ENCODE results near the gene HDGFL3.
"Not testable (repeated sequence)": the region's sequence is repeated elsewhere in the genome, so short reads cannot be mapped to it uniquely, and the experiment has no call there.

HDGFL3 gene

DNA sequence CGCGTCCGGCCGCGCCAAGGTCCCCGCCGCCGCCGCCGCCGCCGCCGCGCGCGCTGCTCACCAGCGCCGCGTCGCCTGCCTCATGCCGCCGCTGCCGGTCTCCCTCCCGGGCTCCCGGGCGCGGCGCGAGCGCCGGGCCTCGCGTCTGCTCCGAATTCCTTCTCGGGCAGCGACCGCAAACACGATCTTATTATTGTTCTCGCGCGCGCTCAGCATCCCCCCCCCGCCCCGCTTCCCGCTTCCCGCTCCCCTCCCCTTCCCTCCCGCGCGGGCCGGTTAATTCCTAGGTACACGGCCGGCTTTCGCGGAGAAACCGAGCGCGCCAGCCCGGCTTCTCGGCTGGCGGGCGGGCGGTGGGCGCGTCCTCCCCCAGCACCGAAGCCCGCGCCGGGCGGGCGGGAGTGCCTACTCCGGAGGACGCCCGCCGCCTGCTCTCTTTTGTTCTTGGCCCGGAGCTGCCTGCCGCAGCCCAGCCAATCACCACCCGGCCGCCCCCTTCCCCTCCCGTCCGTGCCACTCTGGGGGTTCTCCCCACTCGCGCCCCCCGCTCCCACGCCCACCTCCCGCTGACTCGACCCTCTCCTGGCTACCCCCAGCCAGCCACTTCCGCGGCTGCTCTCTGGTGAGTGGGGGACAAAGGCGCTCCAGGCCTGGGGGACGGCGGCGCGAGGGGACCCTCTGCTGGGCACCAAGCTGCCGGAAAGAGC is at the start of gene HDGFL3:
TSS of gene HDGFL3 (minus strand) at position 164 of the 707 bp plus-strand sequence. CDS start 409 bp downstream, outside the sequence.
- Mint-ChIP-seq H3K4me1 (peaks cover 5% of the 10 kb centered on the region), H3K9me3 (no peaks in the 10 kb centered on the region), H3K4me3 (peak within 1 kb of the TSS; percentile 79), H3K36me3 (ENCODE audit: insufficient read depth) (no peaks in the 10 kb centered on the region), H3K27me3 (peaks cover 35% of the 10 kb centered on the region), H3K27ac (ENCODE audit: low read depth) (no peak within 1 kb of the TSS)
- ATAC-seq (replicated peaks; ENCODE audit: extremely low read depth, poor library complexity, severe bottlenecking), result no peak
- DNase-seq (ENCODE audit: low spot score in 2 of 2), result no peak

DNA sequence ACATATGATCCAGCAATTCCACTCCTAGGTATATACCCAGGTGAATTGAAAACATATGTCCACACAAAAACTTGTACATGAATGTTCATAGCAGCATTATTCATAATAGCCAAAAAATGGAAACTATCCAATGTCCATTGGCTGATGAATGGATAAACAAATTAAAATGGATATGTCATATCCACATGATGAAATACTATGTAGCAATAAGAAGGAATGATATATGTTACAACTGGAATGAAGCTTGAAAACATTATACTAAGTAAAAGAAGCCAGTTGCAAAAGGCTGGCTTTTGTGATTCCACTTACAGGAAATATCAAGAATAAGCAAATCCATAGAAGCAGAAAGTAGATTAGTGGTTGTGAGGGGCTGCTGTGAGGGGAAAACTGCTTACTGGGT is 43.2 kb upstream of the HDGFL3 start:
- no peak overlapping the region for H3K27ac Mint-ChIP-seq (ENCODE audit: low read depth)
- H3K36me3 Mint-ChIP-seq (ENCODE audit: insufficient read depth), result peaks cover 3% of the 10 kb centered on the region
- no peaks in the 10 kb centered on the region for H3K4me1 Mint-ChIP-seq
- ATAC-seq (replicated peaks; ENCODE audit: extremely low read depth, poor library complexity, severe bottlenecking) (no peak), DNase-seq (ENCODE audit: low spot score in 2 of 2) (no peak)
- H3K27me3 Mint-ChIP-seq, result peaks cover 62% of the 10 kb centered on the region
- no peak overlapping the region for H3K4me3 Mint-ChIP-seq
- H3K9me3 Mint-ChIP-seq, result no peaks in the 10 kb centered on the region

DNA sequence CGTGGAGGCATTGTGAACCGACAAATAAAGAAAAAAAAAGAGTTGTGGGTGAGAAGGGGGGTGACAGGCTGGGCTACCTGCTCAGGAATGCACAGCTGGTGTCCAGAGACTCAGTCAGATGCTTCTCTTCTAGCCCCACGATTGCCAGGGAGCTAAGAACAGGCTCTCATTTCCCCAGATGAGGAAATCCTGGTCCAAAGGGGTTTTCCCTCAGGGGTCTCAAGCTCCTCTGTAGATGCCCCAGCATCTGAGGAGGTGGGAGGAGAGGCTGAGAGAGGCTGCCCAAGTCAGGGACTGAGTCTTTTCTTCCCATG is 41.4 kb upstream of the HDGFL3 start:
- Mint-ChIP-seq H3K9me3 (no peaks in the 10 kb centered on the region), H3K27ac (ENCODE audit: low read depth) (no peak overlapping the region), H3K4me3 (no peak overlapping the region), H3K27me3 (peaks cover 62% of the 10 kb centered on the region), H3K4me1 (no peaks in the 10 kb centered on the region), H3K36me3 (ENCODE audit: insufficient read depth) (peaks cover 3% of the 10 kb centered on the region)
- ATAC-seq (replicated peaks; ENCODE audit: extremely low read depth, poor library complexity, severe bottlenecking) (no peak), DNase-seq (ENCODE audit: low spot score in 2 of 2) (no peak)

DNA sequence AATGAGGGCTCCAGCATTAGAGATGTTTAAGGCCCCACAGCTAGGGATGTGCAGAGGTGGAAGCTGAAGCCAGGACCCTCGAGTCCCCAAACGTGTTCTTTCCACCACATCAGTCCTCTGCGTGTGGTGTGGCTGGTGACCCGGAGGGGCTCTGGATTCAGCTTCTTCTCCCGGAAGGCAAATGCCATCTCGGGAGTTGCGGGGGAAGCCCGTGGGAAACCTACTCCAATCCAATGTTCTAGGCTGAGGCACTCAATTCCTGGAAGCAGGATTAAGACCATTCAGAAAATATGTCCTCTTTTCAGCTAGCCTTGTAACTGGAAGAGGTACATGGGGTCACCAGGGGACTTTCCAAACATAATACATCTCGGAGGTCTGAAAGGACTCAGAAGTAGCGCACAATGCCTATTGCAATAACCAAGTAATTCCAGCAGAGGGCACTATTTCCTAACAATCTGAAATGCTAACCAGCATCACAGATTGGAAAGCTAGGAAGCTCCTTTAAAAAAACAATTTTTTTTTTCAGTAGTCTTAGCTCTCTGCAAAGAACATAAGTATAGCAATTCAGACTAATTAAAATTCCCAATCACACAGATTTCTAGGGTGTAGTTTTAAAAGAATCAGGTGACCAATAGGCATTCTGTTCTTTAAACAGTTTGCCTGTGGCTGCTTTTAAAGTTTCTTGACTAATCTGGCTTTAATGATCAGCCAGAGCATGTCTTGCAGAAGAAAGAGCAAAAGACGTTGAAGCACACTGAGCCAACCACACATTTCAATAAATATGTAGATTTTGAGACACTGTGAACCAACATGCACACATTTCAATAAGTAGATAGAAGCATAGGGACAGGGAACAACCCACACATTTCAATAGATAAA is 40.8 kb upstream of the HDGFL3 start:
- Mint-ChIP-seq H3K4me1 (no peaks in the 10 kb centered on the region), H3K27ac (ENCODE audit: low read depth) (no peak overlapping the region), H3K36me3 (ENCODE audit: insufficient read depth) (peaks cover 3% of the 10 kb centered on the region), H3K27me3 (peaks cover 62% of the 10 kb centered on the region), H3K9me3 (no peaks in the 10 kb centered on the region), H3K4me3 (no peak overlapping the region)
- ATAC-seq (replicated peaks; ENCODE audit: extremely low read depth, poor library complexity, severe bottlenecking), result no peak
- no peak for DNase-seq (ENCODE audit: low spot score in 2 of 2)

DNA sequence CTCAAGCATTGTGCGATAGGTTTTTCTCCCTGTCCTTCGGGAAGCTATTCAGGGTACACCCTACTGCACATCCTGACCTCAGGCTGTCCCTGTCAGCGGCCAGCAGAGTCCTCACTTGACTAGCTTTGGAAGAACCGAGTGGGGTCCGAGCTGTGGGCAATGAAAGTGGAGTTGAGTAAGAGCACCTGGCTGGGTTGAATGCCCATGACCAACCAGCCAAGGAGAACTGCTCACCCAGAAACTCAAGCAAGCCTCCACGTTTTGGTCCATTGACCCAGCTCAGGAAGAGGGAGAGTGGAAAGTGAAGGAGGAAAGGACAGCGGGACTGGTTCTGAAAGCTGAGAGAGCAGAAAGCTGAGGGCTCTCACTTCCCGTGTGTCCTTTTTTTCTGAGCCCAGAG is 36.0 kb upstream of the HDGFL3 start:
- H3K4me3 Mint-ChIP-seq, result no peak overlapping the region
- H3K36me3 Mint-ChIP-seq (ENCODE audit: insufficient read depth), result peaks cover 3% of the 10 kb centered on the region
- H3K27ac Mint-ChIP-seq (ENCODE audit: low read depth), result no peak overlapping the region

DNA sequence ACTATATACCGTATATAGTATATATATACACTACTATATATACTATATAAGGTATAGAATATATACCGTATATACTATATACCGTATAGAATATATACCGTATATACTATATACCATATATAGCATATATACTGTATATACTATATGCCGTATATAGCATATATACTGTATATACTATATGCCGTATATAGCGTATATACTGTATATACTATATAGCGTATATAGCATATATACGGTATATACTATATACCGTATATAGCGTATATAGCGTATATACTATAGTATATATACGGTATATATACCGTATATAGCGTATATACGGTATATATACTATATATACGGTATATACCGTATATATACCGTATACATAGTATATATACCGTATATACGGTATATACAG is 22.6 kb upstream of the HDGFL3 start:
- peaks cover 22% of the 10 kb centered on the region for H3K27me3 Mint-ChIP-seq
- H3K27ac Mint-ChIP-seq (ENCODE audit: low read depth), result no peak overlapping the region
- no peaks in the 10 kb centered on the region for H3K9me3 Mint-ChIP-seq
- H3K4me1 Mint-ChIP-seq, result peaks cover 8% of the 10 kb centered on the region
- no peak overlapping the region for H3K4me3 Mint-ChIP-seq
- DNase-seq (ENCODE audit: low spot score in 2 of 2) (no peak), ATAC-seq (replicated peaks; ENCODE audit: extremely low read depth, poor library complexity, severe bottlenecking) (no peak)
- no peaks in the 10 kb centered on the region for H3K36me3 Mint-ChIP-seq (ENCODE audit: insufficient read depth)

More for the DNA sequence above, 36.0 kb upstream of the HDGFL3 start:
- DNase-seq (ENCODE audit: low spot score in 2 of 2) (no peak), ATAC-seq (replicated peaks; ENCODE audit: extremely low read depth, poor library complexity, severe bottlenecking) (no peak)
- H3K27me3 Mint-ChIP-seq, result peaks cover 37% of the 10 kb centered on the region
- no peaks in the 10 kb centered on the region for H3K4me1 Mint-ChIP-seq
- H3K9me3 Mint-ChIP-seq, result no peaks in the 10 kb centered on the region

DNA sequence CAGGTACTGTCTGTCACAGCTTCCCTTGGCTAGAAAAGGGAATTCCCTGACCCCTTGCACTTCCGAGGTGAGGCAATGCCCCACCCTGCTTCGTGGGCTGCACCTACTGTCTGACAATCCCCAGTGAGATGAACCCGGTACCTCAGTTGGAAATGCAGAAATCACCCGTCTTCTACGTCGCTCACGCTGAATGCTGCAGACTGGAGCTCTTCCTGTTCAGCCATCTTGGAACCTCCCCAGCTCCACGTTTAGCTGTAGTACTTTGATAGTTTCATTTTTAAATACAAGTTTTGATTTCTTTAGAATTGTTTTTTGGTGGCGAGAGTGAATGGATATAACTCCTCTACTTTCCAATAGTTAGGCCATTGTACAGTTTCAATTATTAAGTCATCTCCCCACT is 17.8 kb upstream of the HDGFL3 start:
- DNase-seq (ENCODE audit: low spot score in 2 of 2) (no peak), ATAC-seq (replicated peaks; ENCODE audit: extremely low read depth, poor library complexity, severe bottlenecking) (no peak)
- no peak overlapping the region for H3K27ac Mint-ChIP-seq (ENCODE audit: low read depth)
- no peaks in the 10 kb centered on the region for H3K36me3 Mint-ChIP-seq (ENCODE audit: insufficient read depth)
- H3K4me1 Mint-ChIP-seq, result peaks cover 8% of the 10 kb centered on the region
- H3K4me3 Mint-ChIP-seq, result no peak overlapping the region
- peaks cover 44% of the 10 kb centered on the region for H3K27me3 Mint-ChIP-seq
- H3K9me3 Mint-ChIP-seq, result no peaks in the 10 kb centered on the region

DNA sequence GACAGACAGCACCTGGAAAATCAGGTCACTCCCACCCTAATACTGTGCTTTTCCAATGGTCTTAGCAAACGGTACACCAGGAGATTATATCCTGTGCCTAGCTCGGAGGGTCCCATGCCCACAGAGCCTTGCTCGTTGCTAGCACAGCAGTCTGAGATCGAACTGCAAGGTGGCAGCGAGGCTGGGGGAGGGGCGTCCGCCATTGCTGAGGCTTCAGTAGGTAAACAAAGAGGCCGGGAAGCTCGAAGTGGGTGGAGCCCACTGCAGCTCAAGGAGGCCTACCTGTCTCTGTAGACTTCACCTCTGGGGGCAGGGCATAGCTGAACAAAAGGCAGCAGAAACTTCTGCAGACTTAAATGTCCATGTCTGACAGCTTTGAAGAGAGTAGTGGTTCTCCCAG is 14.2 kb upstream of the HDGFL3 start:
- DNase-seq (ENCODE audit: low spot score in 2 of 2); H3K4me1 Mint-ChIP-seq; H3K9me3 Mint-ChIP-seq; H3K4me3 Mint-ChIP-seq; H3K36me3 Mint-ChIP-seq (ENCODE audit: insufficient read depth); ATAC-seq (replicated peaks; ENCODE audit: extremely low read depth, poor library complexity, severe bottlenecking); H3K27ac Mint-ChIP-seq (ENCODE audit: low read depth): not testable (repeated sequence)
- peaks cover 77% of the 10 kb centered on the region for H3K27me3 Mint-ChIP-seq

DNA sequence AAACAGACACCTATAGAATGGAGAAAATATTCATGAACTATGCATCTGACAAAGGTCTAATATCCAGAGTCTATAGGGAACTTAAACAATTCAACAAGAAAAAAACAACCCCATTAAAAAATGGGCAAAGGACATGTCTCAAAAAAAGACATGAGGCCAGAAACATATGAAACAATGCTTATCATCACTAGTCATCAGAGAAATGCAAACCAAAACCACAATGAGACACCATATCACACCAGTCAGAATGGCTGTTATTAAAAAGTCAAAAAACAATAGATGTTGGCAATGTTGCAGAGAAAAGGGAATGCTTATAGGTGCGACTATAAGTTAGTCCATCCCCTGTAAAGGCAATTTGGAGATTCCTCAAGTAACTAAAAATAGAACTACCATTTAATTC is 11.4 kb upstream of the HDGFL3 start:
- Mint-ChIP-seq H3K4me3 (no peak overlapping the region), H3K27me3 (peaks cover 76% of the 10 kb centered on the region), H3K36me3 (ENCODE audit: insufficient read depth) (no peaks in the 10 kb centered on the region), H3K4me1 (no peaks in the 10 kb centered on the region), H3K9me3 (peaks cover 4% of the 10 kb centered on the region), H3K27ac (ENCODE audit: low read depth) (no peak overlapping the region)
- DNase-seq (ENCODE audit: low spot score in 2 of 2), result no peak
- ATAC-seq (replicated peaks; ENCODE audit: extremely low read depth, poor library complexity, severe bottlenecking), result no peak

DNA sequence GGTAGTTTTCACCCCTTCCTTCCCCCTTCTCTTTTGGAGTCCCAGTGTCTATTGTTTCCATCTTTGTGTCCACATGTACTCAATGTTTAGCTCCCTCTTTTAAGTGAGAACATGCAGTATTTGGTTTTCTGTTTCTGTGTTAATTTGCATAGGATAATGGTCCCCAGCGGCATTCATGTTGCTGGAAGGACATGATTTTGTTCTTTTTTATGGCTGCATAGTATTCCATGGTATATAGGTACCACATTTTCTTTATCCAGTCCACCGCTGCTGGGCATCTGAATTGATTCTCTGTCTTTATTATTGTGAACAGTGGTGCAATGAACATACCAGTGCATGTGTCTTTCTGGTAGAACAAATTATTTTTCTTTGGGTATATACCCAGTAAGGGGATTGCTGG is 7.7 kb upstream of the HDGFL3 start:
- no peak for ATAC-seq (replicated peaks; ENCODE audit: extremely low read depth, poor library complexity, severe bottlenecking)
- Mint-ChIP-seq H3K36me3 (ENCODE audit: insufficient read depth) (no peaks in the 10 kb centered on the region), H3K9me3 (peaks cover 4% of the 10 kb centered on the region), H3K4me1 (no peaks in the 10 kb centered on the region), H3K27me3 (peaks cover 53% of the 10 kb centered on the region), H3K4me3 (no peak overlapping the region), H3K27ac (ENCODE audit: low read depth) (no peak overlapping the region)
- DNase-seq (ENCODE audit: low spot score in 2 of 2), result no peak

DNA sequence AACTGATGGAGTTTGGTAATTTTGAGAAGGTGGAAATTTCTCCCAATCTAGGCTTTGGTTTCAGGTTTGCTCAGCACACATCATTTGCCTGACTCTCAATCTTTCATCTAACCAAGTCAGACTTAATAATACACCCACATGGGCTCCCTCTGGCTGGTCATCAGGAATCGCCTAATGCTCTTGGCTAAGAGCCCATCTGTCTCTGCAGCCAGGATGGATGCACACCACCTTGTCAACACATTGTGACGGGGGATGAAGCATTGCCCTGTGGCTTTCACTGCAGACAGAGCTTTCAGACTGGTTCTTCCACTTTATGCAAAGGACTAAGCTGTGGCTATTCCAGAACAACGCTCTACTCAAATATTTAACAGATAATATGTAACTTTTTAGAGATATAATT is 3.0 kb upstream of the HDGFL3 start:
- H3K27ac Mint-ChIP-seq (ENCODE audit: low read depth), result no peak overlapping the region
- peaks cover 22% of the 10 kb centered on the region for H3K27me3 Mint-ChIP-seq
- peaks cover 4% of the 10 kb centered on the region for H3K9me3 Mint-ChIP-seq
- H3K36me3 Mint-ChIP-seq (ENCODE audit: insufficient read depth), result no peaks in the 10 kb centered on the region
- H3K4me1 Mint-ChIP-seq, result peaks cover 5% of the 10 kb centered on the region
- H3K4me3 Mint-ChIP-seq, result no peak overlapping the region
- ATAC-seq (replicated peaks; ENCODE audit: extremely low read depth, poor library complexity, severe bottlenecking) (no peak), DNase-seq (ENCODE audit: low spot score in 2 of 2) (no peak)

DNA sequence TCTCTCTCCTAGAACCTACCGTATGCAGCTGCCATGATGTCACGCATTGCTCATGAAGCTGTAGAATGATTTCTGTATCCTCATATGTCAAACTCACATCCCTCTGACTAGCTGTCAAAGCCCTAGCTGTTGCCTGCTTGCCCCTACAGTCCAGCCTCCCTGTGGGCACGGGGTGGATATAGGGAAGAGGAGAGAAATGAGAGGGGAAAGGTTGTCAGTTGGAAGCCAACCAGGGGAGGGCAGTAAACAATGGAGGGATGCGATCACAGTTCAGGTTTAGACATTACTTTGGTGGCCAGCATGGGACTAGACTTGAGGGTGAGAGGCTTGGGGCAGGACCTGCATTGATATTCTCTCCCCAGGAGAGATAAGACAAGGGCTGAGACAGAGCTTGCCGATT is 1.7 kb upstream of the HDGFL3 start:
- Mint-ChIP-seq H3K27ac (ENCODE audit: low read depth) (no peak overlapping the region), H3K36me3 (ENCODE audit: insufficient read depth) (no peaks in the 10 kb centered on the region), H3K4me1 (peaks cover 5% of the 10 kb centered on the region), H3K27me3 (peaks cover 19% of the 10 kb centered on the region), H3K9me3 (no peaks in the 10 kb centered on the region), H3K4me3 (no peak overlapping the region)
- ATAC-seq (replicated peaks; ENCODE audit: extremely low read depth, poor library complexity, severe bottlenecking) (no peak), DNase-seq (ENCODE audit: low spot score in 2 of 2) (no peak)

DNA sequence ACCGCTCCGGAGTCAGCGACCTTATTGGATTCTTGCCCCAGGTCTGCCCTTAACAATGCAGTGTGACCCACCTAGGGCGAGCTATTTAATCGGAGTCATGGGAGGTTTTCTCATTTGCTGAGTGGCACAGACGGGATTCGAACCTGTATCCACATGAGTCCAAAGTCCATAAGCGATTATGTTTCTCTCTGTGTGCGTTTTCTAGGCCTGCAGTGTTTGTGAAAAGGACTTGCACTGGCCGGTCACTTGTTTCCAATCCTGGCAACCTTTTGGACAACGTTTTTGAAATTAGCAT is 691 bp upstream of the HDGFL3 start:
- Mint-ChIP-seq H3K4me1 (peaks cover 5% of the 10 kb centered on the region), H3K36me3 (ENCODE audit: insufficient read depth) (no peaks in the 10 kb centered on the region), H3K27ac (ENCODE audit: low read depth) (no peak overlapping the region), H3K4me3 (no peak overlapping the region), H3K9me3 (no peaks in the 10 kb centered on the region), H3K27me3 (peaks cover 30% of the 10 kb centered on the region)
- DNase-seq (ENCODE audit: low spot score in 2 of 2) (no peak), ATAC-seq (replicated peaks; ENCODE audit: extremely low read depth, poor library complexity, severe bottlenecking) (no peak)
